Karpas-422 (cell line): ENCODE measurements around the gene DRAXIN. TPM values are rescaled to one million over a fixed set of nuclear protein-coding genes. Genes with fewer than 3 reads are reported as not detected.

Experiments
- DNase-seq: peaks from one replicate; pipeline ENCODE4 v3.0.0-alpha.2; 2015
- H2AFZ ChIP-seq: fragments of 200-600 bp; sonication (generic); 2 replicates; pipeline ENCODE4 v1.6.1; 2014; ENCODE audit warnings: antibody characterized with exemption, low read length, mixed read lengths
- H3K27ac ChIP-seq: fragments of 200-600 bp; sonication (generic); 2 replicates; pipeline ENCODE4 v1.5.1; 2014; ENCODE audit warnings: mild to moderate bottlenecking, low read length, moderate library complexity
- H3K27me3 ChIP-seq: fragments of 200-600 bp; sonication (generic); 2 replicates; pipeline ENCODE4 v1.6.1; 2014; ENCODE audit warnings: low read length, mixed read lengths
- H3K36me3 ChIP-seq: fragments of 200-600 bp; sonication (generic); 2 replicates; pipeline ENCODE4 v1.6.1; 2014; ENCODE audit warnings: low read length, mixed read lengths; ENCODE audit not compliant: insufficient read depth
- H3K4me1 ChIP-seq: fragments of 200-600 bp; sonication (generic); 2 replicates; pipeline ENCODE4 v1.6.1; 2014; ENCODE audit warnings: mild to moderate bottlenecking, low read length, mixed read lengths
- H3K4me2 ChIP-seq: fragments of 200-600 bp; sonication (generic); 2 replicates; pipeline ENCODE4 v1.6.1; 2014; ENCODE audit warnings: low read length, low read depth, mild to moderate bottlenecking; ENCODE audit not compliant: poor library complexity, severe bottlenecking
- H3K4me3 ChIP-seq: fragments of 200-600 bp; sonication (generic); 2 replicates; pipeline ENCODE4 v1.5.1; 2014; ENCODE audit warnings: mild to moderate bottlenecking, antibody characterized with exemption, low read length, mixed read lengths
- H3K79me2 ChIP-seq: fragments of 200-600 bp; sonication (generic); 2 replicates; pipeline ENCODE4 v1.6.1; 2014; ENCODE audit warnings: mild to moderate bottlenecking, low read length, mixed read lengths
- H3K9ac ChIP-seq: fragments of 200-600 bp; sonication (generic); 2 replicates; pipeline ENCODE4 v1.6.0; 2014; ENCODE audit warnings: low read length
- H3K9me2 ChIP-seq: fragments of 200-600 bp; sonication (generic), shearing (Covaris generic); replicated peaks from 2 replicates; pipeline ENCODE4 v1.6.0; 2014; ENCODE audit warnings: mild to moderate bottlenecking, low read length, moderate library complexity; ENCODE audit not compliant: insufficient read depth
- H3K9me3 ChIP-seq: fragments of 300-700, 200-600 bp; sonication (generic); 2 replicates; pipeline ENCODE4 v1.6.1; 2014; ENCODE audit warnings: low read length, mixed read lengths
- H4K20me1 ChIP-seq: fragments of 200-600 bp; sonication (generic); 2 replicates; pipeline ENCODE4 v1.6.1; 2014; ENCODE audit warnings: mild to moderate bottlenecking, antibody characterized with exemption, low read length, low read depth; ENCODE audit not compliant: insufficient read depth
- total RNA-seq: library from RNA; depleted of rRNA; stranded (reverse); fragments of >200 nt; shearing (Covaris generic); gene quantifications from 2 replicates; pipeline ENCODE4 v1.2.3, GENCODE V29; 2014; ENCODE audit warnings: low replicate concordance

Gene DRAXIN
- total RNA-seq, 1 experiment from 2014 or later: not detected

DNA sequence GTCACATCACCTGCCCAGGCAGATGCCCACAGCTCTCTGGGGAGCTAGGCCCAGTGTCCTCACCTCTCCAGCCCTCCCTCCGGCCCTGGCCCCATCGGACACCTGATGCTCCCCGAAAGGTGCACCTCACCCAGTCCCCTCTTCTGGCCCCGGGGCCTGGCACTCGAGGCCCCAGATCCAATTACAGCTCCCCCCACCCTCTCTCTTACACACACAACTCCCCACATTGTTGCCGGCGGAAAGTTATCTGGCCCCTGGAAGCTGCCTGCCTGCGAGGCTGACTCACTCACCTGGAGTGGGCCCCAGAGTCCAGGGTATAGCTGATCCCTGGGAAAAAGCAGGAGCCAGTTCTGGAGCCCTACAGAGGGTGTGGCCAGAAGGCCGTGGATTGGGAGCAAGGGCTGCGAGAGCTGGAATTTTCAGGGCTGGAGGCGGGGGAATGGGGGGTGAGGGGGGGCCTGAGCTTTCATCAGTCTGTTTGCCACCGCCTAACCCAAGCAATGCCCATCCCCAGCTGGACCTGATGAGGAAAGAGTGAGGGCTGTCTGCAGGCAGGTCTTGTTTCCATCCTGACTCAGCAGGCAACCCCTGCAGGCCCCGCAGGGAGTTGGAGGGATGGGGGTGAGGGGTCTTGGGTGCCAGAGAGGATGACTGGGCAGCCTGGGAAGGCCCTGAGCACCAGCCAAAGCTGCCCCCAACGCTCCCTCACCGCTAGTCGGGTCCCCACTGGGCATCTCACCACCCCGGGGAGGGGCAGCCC, 38.2 kb upstream of the DRAXIN start:
- no peaks in the 10 kb centered on the region for H4K20me1 ChIP-seq
- no peak overlapping the region for H2AFZ ChIP-seq
- no peaks in the 10 kb centered on the region for H3K79me2 ChIP-seq
- peaks cover 10% of the 10 kb centered on the region for H3K4me1 ChIP-seq
- no peak for DNase-seq
- no peaks in the 10 kb centered on the region for H3K36me3 ChIP-seq
- no peak overlapping the region for H3K9ac ChIP-seq
- no peak overlapping the region for H3K4me3 ChIP-seq
- H3K9me3 ChIP-seq: no peaks in the 10 kb centered on the region
- H3K9me2 ChIP-seq: no peaks in the 10 kb centered on the region
- no peaks in the 10 kb centered on the region for H3K27me3 ChIP-seq
- no peak overlapping the region for H3K4me2 ChIP-seq
- no peak overlapping the region for H3K27ac ChIP-seq

GRCh38 chr1:11653861-11654136, 37.7 kb upstream of the DRAXIN start:
- Histone ChIP-seq H3K27me3 (no peaks in the 10 kb centered on the region), H3K27ac (no peak overlapping the region), H3K4me3 (no peak overlapping the region), H2AFZ (no peak overlapping the region), H3K79me2 (no peaks in the 10 kb centered on the region), H4K20me1 (no peaks in the 10 kb centered on the region), H3K9me3 (no peaks in the 10 kb centered on the region), H3K9ac (no peak overlapping the region), H3K4me2 (no peak overlapping the region), H3K9me2 (no peaks in the 10 kb centered on the region), H3K4me1 (peaks cover 10% of the 10 kb centered on the region), H3K36me3 (no peaks in the 10 kb centered on the region)
- DNase-seq: no peak

DNA sequence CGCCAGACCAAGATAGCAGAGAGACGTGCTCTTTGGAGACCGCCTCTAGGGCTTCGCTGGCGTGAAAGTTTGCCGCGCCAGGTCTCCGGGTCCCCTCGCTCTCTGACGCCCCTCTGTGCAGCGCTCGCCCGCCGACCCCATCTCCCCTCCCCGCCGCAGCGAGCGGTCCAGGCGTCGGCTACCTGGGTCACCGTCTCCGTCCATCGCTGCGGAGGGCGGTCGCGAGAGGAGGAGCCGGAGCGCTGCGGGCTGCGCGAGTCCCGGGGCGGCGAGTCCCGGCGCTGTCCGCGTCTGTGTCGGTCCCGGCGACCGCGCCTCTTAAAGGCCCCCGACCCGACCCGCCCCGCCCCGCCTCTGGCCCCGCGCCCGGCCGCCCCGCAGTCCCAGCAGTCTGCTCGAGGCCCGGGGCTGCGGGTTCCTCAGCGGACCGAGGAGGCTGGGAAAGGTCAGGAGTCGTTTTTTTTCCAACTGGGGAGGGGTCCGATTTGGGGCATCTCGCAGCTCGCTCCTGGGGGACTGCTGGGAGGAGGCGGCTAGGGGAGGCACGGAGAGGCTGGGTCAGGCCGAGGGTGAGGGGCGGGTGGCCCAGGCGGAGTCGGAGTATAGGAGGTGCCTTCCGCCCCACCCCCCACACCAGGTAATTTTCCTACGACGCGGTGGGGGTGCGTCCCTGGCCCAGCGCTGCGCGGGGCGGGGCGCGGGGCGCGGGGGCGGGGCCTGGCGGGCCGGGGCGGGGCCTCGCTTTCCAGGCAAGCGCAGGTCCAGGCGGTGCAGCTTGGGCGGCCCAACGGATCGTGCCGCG, 37.2 kb upstream of the DRAXIN start, which contains the start of the genes FBXO2 and FBXO44:
Gene FBXO2, minus strand, starts transcription at position 293 of the 802 bp plus-strand sequence. Its CDS starts 89 bp downstream, at position 204.
Gene FBXO44, plus strand, starts transcription at position 741 of the 802 bp plus-strand sequence. CDS start 959 bp downstream, outside the sequence.
- no peaks in the 10 kb centered on the region for H3K9me3 ChIP-seq
- H3K27me3 ChIP-seq: no peaks in the 10 kb centered on the region
- peaks cover 10% of the 10 kb centered on the region for H3K4me1 ChIP-seq
- H3K36me3 ChIP-seq: no peaks in the 10 kb centered on the region
- H3K9ac ChIP-seq: no peak within 1 kb of the TSS
- no peak within 1 kb of the TSS for H3K4me2 ChIP-seq
- H3K9me2 ChIP-seq: no peaks in the 10 kb centered on the region
- DNase-seq: no peak
- H3K79me2 ChIP-seq: no peaks in the 10 kb centered on the region
- no peak within 1 kb of the TSS for H3K27ac ChIP-seq
- H3K4me3 ChIP-seq: no peak within 1 kb of the TSS
- no peaks in the 10 kb centered on the region for H4K20me1 ChIP-seq
- no peak within 1 kb of the TSS for H2AFZ ChIP-seq

DNA sequence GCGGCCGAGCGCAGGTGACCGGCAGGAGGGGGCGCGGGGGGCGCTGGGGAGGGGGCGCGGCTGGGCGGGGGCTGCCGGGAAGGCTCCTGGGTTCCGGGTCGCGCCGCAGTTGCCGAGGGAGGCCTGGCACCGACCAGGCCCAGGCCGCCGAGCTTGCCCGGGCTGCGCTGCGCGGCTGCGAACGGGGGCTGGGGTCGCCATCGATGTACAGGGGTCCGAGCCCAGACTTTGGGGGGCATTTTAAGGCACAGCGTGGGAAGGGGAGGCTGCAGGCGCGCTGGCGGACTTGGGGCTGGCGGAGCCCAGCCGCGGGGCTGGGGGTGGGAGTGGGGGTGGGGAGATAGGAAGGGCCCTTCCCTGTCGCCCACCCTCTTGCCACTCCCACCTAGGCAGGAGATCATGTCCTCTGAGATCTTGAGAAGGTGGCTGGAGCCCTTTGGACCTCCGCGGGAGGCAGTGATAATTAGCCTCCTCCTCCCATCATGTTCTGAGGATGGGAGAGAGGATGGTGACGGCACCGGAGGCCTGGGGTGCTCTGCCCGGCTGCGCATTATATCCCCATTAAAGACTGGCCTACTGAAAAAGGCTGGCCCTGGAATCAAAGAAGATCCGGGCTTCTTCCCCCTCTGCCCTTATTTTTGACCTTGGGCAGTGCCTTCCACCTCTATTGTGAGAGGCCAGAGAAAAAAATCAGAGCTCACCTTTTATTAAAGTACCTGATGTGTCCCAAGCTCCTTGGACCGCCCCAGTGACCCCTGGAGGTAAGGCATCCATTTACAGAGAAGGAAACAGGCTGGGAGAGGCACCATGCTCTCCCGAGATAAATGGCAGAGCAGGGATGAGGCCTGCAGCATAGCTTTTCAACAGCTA, 36.3 kb upstream of the DRAXIN start:
- Histone ChIP-seq H3K27me3 (no peaks in the 10 kb centered on the region), H3K9me3 (no peaks in the 10 kb centered on the region), H3K4me1 (peaks cover 6% of the 10 kb centered on the region), H3K9ac (no peak overlapping the region), H2AFZ (no peak overlapping the region), H3K36me3 (no peaks in the 10 kb centered on the region), H3K79me2 (no peaks in the 10 kb centered on the region), H3K27ac (no peak overlapping the region), H4K20me1 (no peaks in the 10 kb centered on the region), H3K4me2 (no peak overlapping the region), H3K4me3 (no peak overlapping the region), H3K9me2 (no peaks in the 10 kb centered on the region)
- no peak for DNase-seq

DNA sequence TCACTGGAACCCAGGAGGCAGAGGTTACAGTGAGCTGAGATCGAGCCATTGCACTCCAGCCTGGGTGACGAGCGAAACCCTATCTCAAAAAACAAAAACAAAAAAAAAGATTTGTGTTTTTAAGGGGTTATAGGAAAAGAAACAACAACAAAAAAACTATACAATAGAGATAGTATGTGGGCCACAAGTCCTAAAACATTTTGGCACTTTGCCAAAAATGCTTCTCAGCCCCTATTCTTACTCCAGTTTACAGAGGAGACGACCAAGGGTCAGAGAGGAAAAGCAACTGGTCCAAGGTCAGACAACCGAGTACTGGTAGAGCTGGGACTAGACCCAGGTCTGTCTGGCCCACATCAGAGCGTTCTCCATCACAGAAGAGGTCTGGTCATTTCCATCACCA, 33.9 kb upstream of the DRAXIN start:
- H3K4me2 ChIP-seq: no peak overlapping the region
- H3K4me1 ChIP-seq: no peaks in the 10 kb centered on the region
- no peaks in the 10 kb centered on the region for H4K20me1 ChIP-seq
- H3K27ac ChIP-seq: no peak overlapping the region
- no peaks in the 10 kb centered on the region for H3K36me3 ChIP-seq
- H3K79me2 ChIP-seq: no peaks in the 10 kb centered on the region
- no peak overlapping the region for H3K9ac ChIP-seq
- H3K4me3 ChIP-seq: no peak overlapping the region
- H3K9me2 ChIP-seq: no peaks in the 10 kb centered on the region
- no peak overlapping the region for H2AFZ ChIP-seq
- no peak for DNase-seq
- H3K27me3 ChIP-seq: no peaks in the 10 kb centered on the region
- H3K9me3 ChIP-seq: no peaks in the 10 kb centered on the region

GRCh38 chr1:11658542-11658941, 33.0 kb upstream of the DRAXIN start:
- H3K4me1 ChIP-seq: no peaks in the 10 kb centered on the region
- H3K36me3 ChIP-seq: no peaks in the 10 kb centered on the region
- no peak overlapping the region for H3K4me3 ChIP-seq
- H3K79me2 ChIP-seq: no peaks in the 10 kb centered on the region
- no peaks in the 10 kb centered on the region for H3K27me3 ChIP-seq
- DNase-seq: no peak
- H3K4me2 ChIP-seq: no peak overlapping the region
- no peak overlapping the region for H3K9ac ChIP-seq
- no peaks in the 10 kb centered on the region for H4K20me1 ChIP-seq
- H3K9me2 ChIP-seq: no peaks in the 10 kb centered on the region
- H3K27ac ChIP-seq: no peak overlapping the region
- H3K9me3 ChIP-seq: no peaks in the 10 kb centered on the region
- no peak overlapping the region for H2AFZ ChIP-seq

- Histone ChIP-seq H3K4me1 (no peaks in the 10 kb centered on the region), H2AFZ (no peak overlapping the region), H3K4me2 (no peak overlapping the region), H3K9ac (no peak overlapping the region), H3K9me2 (no peaks in the 10 kb centered on the region), H4K20me1 (no peaks in the 10 kb centered on the region), H3K27me3 (no peaks in the 10 kb centered on the region), H3K27ac (no peak overlapping the region), H3K79me2 (no peaks in the 10 kb centered on the region), H3K4me3 (no peak overlapping the region), H3K9me3 (no peaks in the 10 kb centered on the region), H3K36me3 (no peaks in the 10 kb centered on the region)
- DNase-seq: no peak
Measured at GRCh38 chr1:11659748-11660147, 31.8 kb upstream of the DRAXIN start.

DNA sequence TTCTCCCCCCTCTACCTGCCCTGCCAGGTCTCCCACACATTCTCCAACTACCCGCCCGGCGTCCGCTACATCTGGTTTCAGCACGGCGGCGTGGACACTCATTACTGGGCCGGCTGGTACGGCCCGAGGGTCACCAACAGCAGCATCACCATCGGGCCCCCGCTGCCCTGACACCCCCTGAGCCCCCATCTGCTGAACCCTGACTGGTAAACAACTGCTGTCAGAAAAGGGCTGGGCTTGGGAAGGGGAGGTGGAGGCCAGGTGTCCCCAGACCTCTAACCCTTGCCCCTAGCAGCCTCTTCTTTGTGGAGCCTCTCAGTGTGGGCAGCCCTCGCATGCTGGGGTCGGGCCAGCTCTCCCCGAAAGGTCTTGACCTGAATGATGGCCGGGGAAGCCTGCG, 30.4 kb upstream of the DRAXIN start:
- no peak overlapping the region for H2AFZ ChIP-seq
- H3K79me2 ChIP-seq: no peaks in the 10 kb centered on the region
- no peak for DNase-seq
- no peaks in the 10 kb centered on the region for H3K4me1 ChIP-seq
- H3K4me2 ChIP-seq: no peak overlapping the region
- no peaks in the 10 kb centered on the region for H4K20me1 ChIP-seq
- H3K36me3 ChIP-seq: no peaks in the 10 kb centered on the region
- no peaks in the 10 kb centered on the region for H3K27me3 ChIP-seq
- no peaks in the 10 kb centered on the region for H3K9me3 ChIP-seq
- H3K4me3 ChIP-seq: no peak overlapping the region
- no peak overlapping the region for H3K9ac ChIP-seq
- no peak overlapping the region for H3K27ac ChIP-seq
- H3K9me2 ChIP-seq: no peaks in the 10 kb centered on the region
